ENCODE results near the gene PIGU. TPM values are rescaled to one million over a fixed set of nuclear protein-coding genes. Genes with fewer than 3 reads are reported as not detected.

Gene PIGU
- total RNA-seq, 1 experiment from 2014 or later = 25.0 TPM

GRCh38 chr20:34562641-34563040 is 114.3 kb downstream of the PIGU start:
- intact Hi-C loops (cut with micrococcal nuclease; ENCODE audit: unreplicated experiment) = no loop called here
- no peaks in the 10 kb centered on the region for H3K36me3 ChIP-seq (ENCODE audit: low read depth)
- no peaks in the 10 kb centered on the region for H3K27me3 ChIP-seq (ENCODE audit: insufficient read depth, low read depth)
- H3K9me2 ChIP-seq (ENCODE audit: insufficient read depth) = no peaks in the 10 kb centered on the region
- no peak overlapping the region for H2AFZ ChIP-seq
- H3K4me2 ChIP-seq = no peak overlapping the region
- POLR2A ChIA-PET (ENCODE audit: unreplicated experiment) = interaction anchor here (0.5 to 0.7 kb wide), 2 partner anchors 69 to 259 kb away, joined by 3 read pairs; partner anchors contain the start of gene AHCY
- H3K27ac ChIP-seq = no peak overlapping the region
- no peaks in the 10 kb centered on the region for H3K4me1 ChIP-seq (replicated peaks; ENCODE audit: insufficient read depth)
- CTCF ChIA-PET = interaction anchor here (1.8 kb wide), 1 partner anchor 207 kb away, joined by 4 read pairs; no protein-coding TSS in a partner anchor
- H3K79me2 ChIP-seq (ENCODE audit: low read depth) = no peaks in the 10 kb centered on the region
- DNase-seq = no peak
- H3F3A ChIP-seq (ENCODE audit: insufficient read depth, low read depth) = no peaks in the 10 kb centered on the region; the same call in 1 of the 2 replicates
- BruUV-seq (replicated peaks) = no TSS peak
- H3K4me3 ChIP-seq = no peak overlapping the region
- 0 out of 2 replicates have a peak, but pooled peaks have one; percentile 28 for TF ChIP-seq CTCF (conservative IDR thresholded peaks at IDR 0.05)
- TF ChIP-seq EZH2 (IDR thresholded peaks at IDR 0.05; ENCODE audit: low read depth) = no peak
- no peaks in the 10 kb centered on the region for H4K20me1 ChIP-seq (ENCODE audit: insufficient read depth)
- H3K9me3 ChIP-seq (ENCODE audit: insufficient read depth, low read depth) = no peaks in the 10 kb centered on the region

DNA sequence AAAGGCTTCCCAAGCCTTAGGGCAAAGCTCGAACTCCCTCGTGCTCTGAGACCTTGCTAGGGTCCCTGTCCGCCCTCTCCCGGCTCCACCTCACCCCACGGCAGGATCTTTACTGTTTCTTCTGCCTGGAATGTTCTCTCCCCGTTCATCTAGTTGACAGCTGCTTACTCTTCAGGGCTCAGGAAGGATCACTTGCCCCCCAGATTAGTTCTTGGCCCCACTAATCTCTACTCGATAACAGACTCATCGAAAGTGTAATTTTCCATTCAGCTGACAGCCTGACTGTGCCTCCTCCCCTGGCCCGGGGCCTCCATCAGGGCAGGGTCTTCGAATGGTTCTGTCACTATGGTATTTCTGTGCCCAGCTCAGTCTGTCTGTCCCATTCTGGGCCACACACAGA is 115.2 kb downstream of the PIGU start:
- H2AFZ ChIP-seq = no peak overlapping the region
- ChIA-PET CTCF (interaction anchor here (1.8 kb wide), 1 partner anchor 208 kb away, joined by 4 read pairs; no protein-coding TSS in a partner anchor), POLR2A (ENCODE audit: unreplicated experiment) (no interaction called here)
- no peaks in the 10 kb centered on the region for H3K36me3 ChIP-seq (ENCODE audit: low read depth)
- no peak overlapping the region for H3K27ac ChIP-seq
- TF ChIP-seq EZH2 (IDR thresholded peaks at IDR 0.05; ENCODE audit: low read depth) = no peak
- TF ChIP-seq CTCF (conservative IDR thresholded peaks at IDR 0.05) = no peak
- BruUV-seq (replicated peaks) = no TSS peak
- intact Hi-C loops (cut with micrococcal nuclease; ENCODE audit: unreplicated experiment) = no loop called here
- no peak overlapping the region for H3K4me3 ChIP-seq
- no peaks in the 10 kb centered on the region for H3K9me2 ChIP-seq (ENCODE audit: insufficient read depth)
- no peaks in the 10 kb centered on the region for H3K27me3 ChIP-seq (ENCODE audit: insufficient read depth, low read depth)
- no peaks in the 10 kb centered on the region for H4K20me1 ChIP-seq (ENCODE audit: insufficient read depth)
- no peaks in the 10 kb centered on the region for H3K9me3 ChIP-seq (ENCODE audit: insufficient read depth, low read depth)
- DNase-seq = no peak
- H3K79me2 ChIP-seq (ENCODE audit: low read depth) = no peaks in the 10 kb centered on the region
- H3K4me2 ChIP-seq = no peak overlapping the region
- H3F3A ChIP-seq (ENCODE audit: insufficient read depth, low read depth) = no peaks in the 10 kb centered on the region; the same call in 1 of the 2 replicates
- no peaks in the 10 kb centered on the region for H3K4me1 ChIP-seq (replicated peaks; ENCODE audit: insufficient read depth)

DNA sequence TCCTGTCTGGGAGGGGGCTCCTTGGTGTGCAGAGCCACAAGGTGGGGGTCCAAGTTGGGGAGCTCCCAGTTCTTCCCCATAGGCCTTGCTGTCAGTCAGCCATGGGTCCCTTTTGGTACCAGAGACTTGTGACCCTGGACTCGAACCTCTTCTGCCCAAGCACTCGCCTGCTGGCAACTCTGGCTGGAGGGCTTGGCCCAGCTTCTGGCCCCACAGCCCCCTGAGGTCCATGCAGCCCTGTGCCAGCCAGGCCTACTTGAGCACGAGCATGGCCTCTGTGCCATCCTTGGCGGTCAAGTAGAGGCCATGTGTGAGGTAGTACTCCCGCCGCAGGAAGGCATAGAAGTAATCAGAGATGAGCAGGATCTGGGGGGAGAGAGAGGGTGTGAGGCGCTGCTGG is 116.3 kb downstream of the PIGU start:
- intact Hi-C loops (cut with micrococcal nuclease; ENCODE audit: unreplicated experiment) = no loop called here
- DNase-seq = no peak

More for the DNA sequence above, 116.3 kb downstream of the PIGU start:
- CTCF ChIA-PET = interaction anchor here (0.5 kb wide), 1 partner anchor 13 kb away, joined by 20 read pairs; no protein-coding TSS in a partner anchor
- Histone ChIP-seq H3K27ac (no peak overlapping the region), H3K79me2 (ENCODE audit: low read depth) (no peaks in the 10 kb centered on the region), H3F3A (ENCODE audit: insufficient read depth, low read depth) (no peaks in the 10 kb centered on the region; the same call in 1 of the 2 replicates), H3K27me3 (ENCODE audit: insufficient read depth, low read depth) (no peaks in the 10 kb centered on the region), H3K4me2 (no peak overlapping the region), H2AFZ (no peak overlapping the region), H3K36me3 (ENCODE audit: low read depth) (no peaks in the 10 kb centered on the region), H3K9me3 (ENCODE audit: insufficient read depth, low read depth) (no peaks in the 10 kb centered on the region), H4K20me1 (ENCODE audit: insufficient read depth) (no peaks in the 10 kb centered on the region), H3K9me2 (ENCODE audit: insufficient read depth) (no peaks in the 10 kb centered on the region), H3K4me3 (no peak overlapping the region), H3K4me1 (replicated peaks; ENCODE audit: insufficient read depth) (no peaks in the 10 kb centered on the region)
- POLR2A ChIA-PET (ENCODE audit: unreplicated experiment) = no interaction called here
- no TSS peak for BruUV-seq (replicated peaks)
- no peak for TF ChIP-seq EZH2 (IDR thresholded peaks at IDR 0.05; ENCODE audit: low read depth)
- TF ChIP-seq CTCF (conservative IDR thresholded peaks at IDR 0.05) = no peak
